ENCODE data around the gene SNX13. TPM values are rescaled to one million over a fixed set of nuclear protein-coding genes. Genes with fewer than 3 reads are reported as not detected.

The SNX13 gene
- total and polyA plus RNA-seq, 2 donors (not counting 3 experiments of a cell fraction or from before 2014, with no cell fraction given) = 6.1 to 28.5 TPM

GRCh38 chr7:17829001-17829400 lies 111.3 kb downstream of the SNX13 start:
- Histone ChIP-seq H3K9ac (replicated peaks; ENCODE audit: extremely low read depth, insufficient read depth, low read length) (no peak overlapping the region), H3K27ac (ENCODE audit: insufficient read depth, low read depth, low read length) (no peak overlapping the region), H2AFZ (ENCODE audit: low read depth, low read length) (no peak overlapping the region), H3K4me2 (ENCODE audit: insufficient read depth, low read length) (no peak overlapping the region), H3K27me3 (ENCODE audit: control insufficient read depth in 2 of 2, insufficient read depth in 2 of 2, low read length in 2 of 2) (no peaks in the 10 kb centered on the region), H3K79me2 (ENCODE audit: control insufficient read depth, insufficient read depth, low read length) (no peaks in the 10 kb centered on the region), H3K9me1 (replicated peaks; ENCODE audit: control insufficient read depth, extremely low read depth, insufficient read depth, low read length) (no peaks in the 10 kb centered on the region), H4K20me1 (replicated peaks; ENCODE audit: control insufficient read depth, extremely low read depth, insufficient read depth, low read length) (no peaks in the 10 kb centered on the region), H3K4me3 (replicated peaks in 1 of 3; ENCODE audit: insufficient read depth in 1 of 3, low read depth in 1 of 3, low read length in 3 of 3) (no peak overlapping the region), H3K4me1 (ENCODE audit: control insufficient read depth, extremely low read depth, insufficient read depth, low read length) (no peaks in the 10 kb centered on the region), H3K9me3 (replicated peaks; ENCODE audit: control insufficient read depth, insufficient read depth, low read length) (no peaks in the 10 kb centered on the region), H3K36me3 (ENCODE audit: control insufficient read depth in 2 of 2, extremely low read depth in 1 of 2, insufficient read depth in 2 of 2, low read length in 2 of 2) (no peaks in the 10 kb centered on the region)
- dilution Hi-C loops (cut with MboI; ENCODE audit: extremely low pct_ligation_motif_present, low sequenced_read_pairs) = no loop called here
- ChIA-PET CTCF (interaction anchor here (1.4 kb wide), 1 partner anchor 9 kb away, joined by 4 read pairs; no protein-coding TSS in a partner anchor), POLR2A (no interaction called here)
- intact Hi-C loops (cut with micrococcal nuclease) = no loop called here
- TF ChIP-seq POLR2A (IDR thresholded peaks at IDR 0.05; ENCODE audit: low read depth, low read length) (no peak), GATA2 (IDR thresholded peaks at IDR 0.05; ENCODE audit: insufficient read depth, insufficient read length, low read depth, low read length) (no peak), FOS (IDR thresholded peaks at IDR 0.05; ENCODE audit: borderline replicate concordance, insufficient read depth, low read length) (no peak), MYC (IDR thresholded peaks at IDR 0.05; ENCODE audit: low read depth, low read length) (no peak), POLR2AphosphoS5 (IDR thresholded peaks at IDR 0.05; ENCODE audit: insufficient read depth, low read depth, low read length) (no peak), JUN (IDR thresholded peaks at IDR 0.05; ENCODE audit: borderline replicate concordance, insufficient read depth, insufficient read length, low read depth) (no peak), EZH2 (IDR thresholded peaks at IDR 0.05; ENCODE audit: borderline replicate concordance, low read depth, low read length, severe bottlenecking) (no peak), MAX (IDR thresholded peaks at IDR 0.05; ENCODE audit: insufficient read depth, insufficient read length) (no peak)
- TF ChIP-seq, protein P1, sequence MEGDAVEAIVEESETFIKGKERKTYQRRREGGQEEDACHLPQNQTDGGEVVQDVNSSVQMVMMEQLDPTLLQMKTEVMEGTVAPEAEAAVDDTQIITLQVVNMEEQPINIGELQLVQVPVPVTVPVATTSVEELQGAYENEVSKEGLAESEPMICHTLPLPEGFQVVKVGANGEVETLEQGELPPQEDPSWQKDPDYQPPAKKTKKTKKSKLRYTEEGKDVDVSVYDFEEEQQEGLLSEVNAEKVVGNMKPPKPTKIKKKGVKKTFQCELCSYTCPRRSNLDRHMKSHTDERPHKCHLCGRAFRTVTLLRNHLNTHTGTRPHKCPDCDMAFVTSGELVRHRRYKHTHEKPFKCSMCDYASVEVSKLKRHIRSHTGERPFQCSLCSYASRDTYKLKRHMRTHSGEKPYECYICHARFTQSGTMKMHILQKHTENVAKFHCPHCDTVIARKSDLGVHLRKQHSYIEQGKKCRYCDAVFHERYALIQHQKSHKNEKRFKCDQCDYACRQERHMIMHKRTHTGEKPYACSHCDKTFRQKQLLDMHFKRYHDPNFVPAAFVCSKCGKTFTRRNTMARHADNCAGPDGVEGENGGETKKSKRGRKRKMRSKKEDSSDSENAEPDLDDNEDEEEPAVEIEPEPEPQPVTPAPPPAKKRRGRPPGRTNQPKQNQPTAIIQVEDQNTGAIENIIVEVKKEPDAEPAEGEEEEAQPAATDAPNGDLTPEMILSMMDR (IDR thresholded peaks at IDR 0.05; ENCODE audit: extremely low read depth in 1 of 2, insufficient read depth in 1 of 2, low read depth in 1 of 2, low read length in 2 of 2) = no peak
- FAIRE-seq (no peak), DNase-seq (ENCODE audit: low read depth, low spot score) (no peak)
- no TSS peak for BruUV-seq (replicated peaks)
